ENCODE measurements around the gene SH3RF3. TPM values are rescaled to one million over a fixed set of nuclear protein-coding genes. Genes with fewer than 3 reads are reported as not detected.

SH3RF3 gene
- polyA plus RNA-seq, 1 of the 3 experiments (the other 2 are of a cell fraction): 1.9 TPM

- H3K9me3 ChIP-seq: no peaks in the 10 kb centered on the region
- no peak overlapping the region for H2AFZ ChIP-seq (ENCODE audit: low read depth)
- no peaks in the 10 kb centered on the region for H4K20me1 ChIP-seq (ENCODE audit: insufficient read depth)
- H3K4me2 ChIP-seq: 0 out of 2 replicates have a peak overlapping the region, but pooled peaks have one; percentile 2
- no peaks in the 10 kb centered on the region for H3K9me2 ChIP-seq
- H3K36me3 ChIP-seq (replicated peaks in 1 of 2; ENCODE audit: control insufficient read depth in 1 of 2, insufficient read depth in 2 of 2, low read length in 1 of 2): no peaks in the 10 kb centered on the region
- H3K79me2 ChIP-seq (ENCODE audit: insufficient read depth): 0 out of 2 replicates have a peak, but pooled peaks cover 6% of the 10 kb centered on the region
- no peak overlapping the region for H3K27ac ChIP-seq (ENCODE audit: low read depth in 2 of 2, low read length in 1 of 2)
- TF ChIP-seq EP300 (IDR thresholded peaks at IDR 0.05; ENCODE audit: borderline replicate concordance in 1 of 2, low read depth in 1 of 2, low read length in 1 of 2) (no peak), TCF12 (IDR thresholded peaks at IDR 0.05) (no peak), POLR2AphosphoS5 (IDR thresholded peaks at IDR 0.05; ENCODE audit: low read depth, low read length) (no peak), TEAD4 (IDR thresholded peaks at IDR 0.05; ENCODE audit: borderline replicate concordance, insufficient read depth) (no peak), EZH2phosphoT487 (IDR thresholded peaks at IDR 0.05; ENCODE audit: borderline replicate concordance, low read depth) (no peak), RAD21 (IDR thresholded peaks at IDR 0.05; ENCODE audit: low read length) (peak; percentile 30; the same call in 1 of the 2 replicates)
- H3K4me1 ChIP-seq (ENCODE audit: control insufficient read depth in 1 of 2, insufficient read depth in 2 of 2, low read depth in 1 of 2, low read length in 1 of 2): peaks cover 14 to 34% of the 10 kb centered on the region in 2 experiments
- H3K9ac ChIP-seq: no peak overlapping the region
- no peak for DNase-seq
- 82% methylated on average over 6 of the region's 6 CpGs for WGBS (ENCODE audit: low lambda C conversion rate)
- no peak overlapping the region for H3K4me3 ChIP-seq (ENCODE audit: low read depth in 2 of 2, low read length in 1 of 2)
- ChIA-PET CTCF (interaction anchor here (0.7 to 3.9 kb wide), 5 partner anchors 35 to 348 kb away, joined by 3 to 13 read pairs (median 4); no protein-coding TSS in a partner anchor), POLR2A (no interaction called here)
- peaks cover 13% of the 10 kb centered on the region for H3F3A ChIP-seq (replicated peaks; ENCODE audit: insufficient read depth)
- H3K27me3 ChIP-seq (ENCODE audit: insufficient read depth): no peaks in the 10 kb centered on the region
Measured at GRCh38 chr2:109475531-109476210, 346.7 kb downstream of the SH3RF3 start.

GRCh38 chr2:109476641-109477441 is 347.8 kb downstream of the SH3RF3 start:
- ChIA-PET POLR2A (no interaction called here), CTCF (interaction anchor here (1.6 to 3.9 kb wide), 2 partner anchors 33 to 349 kb away, joined by 9 to 13 read pairs; no protein-coding TSS in a partner anchor)
- H3K9ac ChIP-seq: no peak overlapping the region
- no peaks in the 10 kb centered on the region for H4K20me1 ChIP-seq (ENCODE audit: insufficient read depth)
- TF ChIP-seq FOXJ3 (CRISPR knock-in tag; IDR thresholded peaks at IDR 0.05) (no peak), FOXM1 (IDR thresholded peaks at IDR 0.05; ENCODE audit: low read depth) (no peak), USF1 (IDR thresholded peaks at IDR 0.05; ENCODE audit: borderline replicate concordance, low read depth) (no peak), CHD2 (IDR thresholded peaks at IDR 0.05; ENCODE audit: low read length, partially characterized antibody) (no peak), SMC3 (IDR thresholded peaks at IDR 0.05; ENCODE audit: low read depth, low read length) (no peak), YY1 (IDR thresholded peaks at IDR 0.05; ENCODE audit: low read depth) (no peak), RFX5 (IDR thresholded peaks at IDR 0.05; ENCODE audit: low read length) (no peak), FOSL2 (IDR thresholded peaks at IDR 0.05; ENCODE audit: borderline replicate concordance, low read depth) (no peak), EZH2phosphoT487 (IDR thresholded peaks at IDR 0.05; ENCODE audit: borderline replicate concordance, low read depth) (no peak), NFIC (IDR thresholded peaks at IDR 0.05; ENCODE audit: borderline replicate concordance) (no peak), ZBTB33 (IDR thresholded peaks at IDR 0.05; ENCODE audit: borderline replicate concordance, low read depth) (no peak), GABPA (IDR thresholded peaks at IDR 0.05; ENCODE audit: low read depth) (no peak), EP300 (IDR thresholded peaks at IDR 0.05; ENCODE audit: borderline replicate concordance in 1 of 2, low read depth in 1 of 2, low read length in 1 of 2) (no peak), RXRA (IDR thresholded peaks at IDR 0.05; ENCODE audit: borderline replicate concordance, low read depth) (no peak), MEF2A (IDR thresholded peaks at IDR 0.05; ENCODE audit: borderline replicate concordance, low read depth) (no peak), USF2 (IDR thresholded peaks at IDR 0.05; ENCODE audit: borderline replicate concordance, low read depth, low read length) (no peak), MAX (IDR thresholded peaks at IDR 0.05; ENCODE audit: low read depth) (no peak)
- H3K27ac ChIP-seq (ENCODE audit: low read depth in 2 of 2, low read length in 1 of 2): no peak overlapping the region
- 93% methylated on average over 9 of the region's 10 CpGs for WGBS (ENCODE audit: low lambda C conversion rate)
- H3K4me2 ChIP-seq: no peak overlapping the region
- H3K27me3 ChIP-seq (ENCODE audit: insufficient read depth): no peaks in the 10 kb centered on the region
- peaks cover 13% of the 10 kb centered on the region for H3F3A ChIP-seq (replicated peaks; ENCODE audit: insufficient read depth)
- no peaks in the 10 kb centered on the region for H3K36me3 ChIP-seq (replicated peaks in 1 of 2; ENCODE audit: control insufficient read depth in 1 of 2, insufficient read depth in 2 of 2, low read length in 1 of 2)
- no peaks in the 10 kb centered on the region for H3K9me3 ChIP-seq
- DNase-seq: no peak
- H3K9me2 ChIP-seq: no peaks in the 10 kb centered on the region
- no peak overlapping the region for H3K4me3 ChIP-seq (ENCODE audit: low read depth in 2 of 2, low read length in 1 of 2)
- H3K79me2 ChIP-seq (ENCODE audit: insufficient read depth): 0 out of 2 replicates have a peak, but pooled peaks cover 2% of the 10 kb centered on the region
- no peak overlapping the region for H2AFZ ChIP-seq (ENCODE audit: low read depth)
- H3K4me1 ChIP-seq (ENCODE audit: control insufficient read depth in 1 of 2, insufficient read depth in 2 of 2, low read depth in 1 of 2, low read length in 1 of 2): peaks cover 13 to 30% of the 10 kb centered on the region in 2 experiments

All from SK-N-SH (cell line).